ENCODE results near the gene LRRN1.
"Not testable (repeated sequence)": the region's sequence is repeated elsewhere in the genome, so short reads cannot be mapped to it uniquely, and the experiment has no call there.

Gene LRRN1

DNA sequence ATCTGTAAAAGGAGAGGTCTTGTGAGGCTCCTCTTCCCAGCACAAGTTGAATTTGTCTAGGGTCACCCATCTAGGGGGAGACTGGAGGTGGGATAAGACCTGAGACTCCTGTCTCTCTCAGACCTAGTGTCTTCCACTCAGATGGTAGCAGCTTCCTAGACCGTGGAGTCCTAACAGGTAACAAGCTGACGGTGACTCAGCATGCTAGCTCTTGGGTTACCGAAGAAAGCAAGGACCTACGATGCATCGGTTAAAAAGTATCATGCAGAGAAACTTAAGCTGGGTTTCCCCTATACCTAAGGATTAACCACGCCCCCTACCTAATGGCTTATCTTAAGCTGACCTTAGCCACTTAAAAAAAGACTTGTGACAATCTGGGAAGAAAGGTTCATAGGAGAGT is 7.6 kb downstream of the LRRN1 start:
- Histone ChIP-seq H3K9ac (ENCODE audit: low read length in 2 of 2) (no peak overlapping the region), H3K36me3 (ENCODE audit: control insufficient read depth in 2 of 2, insufficient read depth in 2 of 2, low read length in 2 of 2) (no peaks in the 10 kb centered on the region), H3K9me3 (ENCODE audit: control insufficient read depth in 2 of 2, low read length in 2 of 2) (no peaks in the 10 kb centered on the region), H3K27ac (ENCODE audit: low read length) (no peak overlapping the region), H3K4me1 (ENCODE audit: control insufficient read depth, insufficient read depth, low read length) (no peaks in the 10 kb centered on the region), H3K4me3 (ENCODE audit: low read length in 2 of 2) (no peak overlapping the region), H3K27me3 (ENCODE audit: control insufficient read depth in 1 of 2, insufficient read depth in 2 of 2, low read length in 2 of 2) (peaks cover 3 to 6% of the 10 kb centered on the region in 2 donors)

DNA sequence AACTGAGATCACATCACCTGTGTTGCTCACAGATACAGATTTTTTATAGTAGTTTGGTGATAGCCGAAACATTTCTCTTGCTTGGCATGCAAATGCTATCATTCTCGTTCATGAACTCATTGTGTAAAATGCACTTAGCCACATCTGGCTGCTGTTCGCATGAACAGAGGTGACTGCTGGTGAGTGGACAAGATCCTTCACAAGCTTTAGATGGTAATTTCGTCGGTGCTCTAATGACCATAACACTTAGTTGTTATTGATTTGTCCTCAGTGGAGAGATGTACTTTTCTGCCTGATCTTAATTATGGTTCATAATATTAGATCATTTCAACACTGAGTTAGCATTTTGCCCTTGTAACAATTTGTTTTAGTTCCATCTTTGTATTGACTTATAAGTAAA is 13.8 kb downstream of the LRRN1 start:
- Histone ChIP-seq H3K4me3 (ENCODE audit: low read length in 2 of 2) (no peak overlapping the region), H3K9me3 (ENCODE audit: control insufficient read depth in 2 of 2, low read length in 2 of 2) (no peaks in the 10 kb centered on the region), H3K9ac (ENCODE audit: low read length in 2 of 2) (no peak overlapping the region), H3K36me3 (ENCODE audit: control insufficient read depth in 2 of 2, insufficient read depth in 2 of 2, low read length in 2 of 2) (no peaks in the 10 kb centered on the region), H3K27me3 (ENCODE audit: control insufficient read depth in 1 of 2, insufficient read depth in 2 of 2, low read length in 2 of 2) (no peaks in the 10 kb centered on the region), H3K27ac (ENCODE audit: low read length) (no peak overlapping the region), H3K4me1 (ENCODE audit: control insufficient read depth, insufficient read depth, low read length) (no peaks in the 10 kb centered on the region)

DNA sequence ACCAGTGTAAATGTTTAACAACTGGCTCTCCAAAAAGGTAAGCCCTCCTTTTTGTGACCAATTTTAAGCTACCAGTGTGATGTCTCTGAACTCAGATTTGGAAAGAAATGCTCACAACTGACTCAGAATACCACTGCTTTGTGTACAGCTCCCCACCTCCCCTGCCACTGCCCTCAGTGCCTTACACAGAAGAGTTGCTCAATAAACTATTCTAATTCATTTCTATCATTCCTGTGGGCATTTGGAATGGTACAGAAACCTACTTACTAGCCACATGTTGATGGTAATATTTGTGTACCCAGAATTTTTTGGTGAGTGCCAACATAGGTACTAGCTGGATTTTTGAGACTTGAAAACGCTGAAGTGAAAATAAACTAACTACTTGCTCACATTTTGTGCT is 16.0 kb downstream of the LRRN1 start:
- Histone ChIP-seq H3K27ac (ENCODE audit: low read length) (no peak overlapping the region), H3K9me3 (ENCODE audit: control insufficient read depth in 2 of 2, low read length in 2 of 2) (no peaks in the 10 kb centered on the region), H3K36me3 (ENCODE audit: control insufficient read depth in 2 of 2, insufficient read depth in 2 of 2, low read length in 2 of 2) (no peaks in the 10 kb centered on the region), H3K9ac (ENCODE audit: low read length in 2 of 2) (no peak overlapping the region), H3K4me1 (ENCODE audit: control insufficient read depth, insufficient read depth, low read length) (no peaks in the 10 kb centered on the region), H3K27me3 (ENCODE audit: control insufficient read depth in 1 of 2, insufficient read depth in 2 of 2, low read length in 2 of 2) (no peaks in the 10 kb centered on the region), H3K4me3 (ENCODE audit: low read length in 2 of 2) (no peak overlapping the region)

DNA sequence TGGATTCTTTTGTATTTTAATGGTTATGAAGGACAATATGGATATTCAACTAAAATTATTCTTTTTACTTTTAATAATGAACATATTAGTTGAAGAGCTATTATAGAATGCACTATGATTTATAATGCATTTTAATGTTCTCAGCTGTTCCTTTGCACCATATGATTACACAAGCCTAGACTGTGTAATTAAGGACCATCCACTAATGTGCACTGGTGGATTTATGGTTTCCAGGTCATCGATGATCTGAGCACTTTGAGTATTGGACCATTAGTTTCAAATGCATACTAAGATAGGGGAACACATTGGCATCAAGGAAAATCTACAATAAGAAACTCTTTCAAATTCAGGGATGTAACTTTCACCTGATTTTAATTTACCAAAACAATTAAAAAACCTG is 16.8 kb downstream of the LRRN1 start:
- Histone ChIP-seq H3K36me3 (ENCODE audit: control insufficient read depth in 2 of 2, insufficient read depth in 2 of 2, low read length in 2 of 2) (no peaks in the 10 kb centered on the region), H3K27me3 (ENCODE audit: control insufficient read depth in 1 of 2, insufficient read depth in 2 of 2, low read length in 2 of 2) (no peaks in the 10 kb centered on the region), H3K4me3 (ENCODE audit: low read length in 2 of 2) (no peak overlapping the region), H3K4me1 (ENCODE audit: control insufficient read depth, insufficient read depth, low read length) (no peaks in the 10 kb centered on the region), H3K9me3 (ENCODE audit: control insufficient read depth in 2 of 2, low read length in 2 of 2) (no peaks in the 10 kb centered on the region), H3K9ac (ENCODE audit: low read length in 2 of 2) (no peak overlapping the region), H3K27ac (ENCODE audit: low read length) (no peak overlapping the region)

DNA sequence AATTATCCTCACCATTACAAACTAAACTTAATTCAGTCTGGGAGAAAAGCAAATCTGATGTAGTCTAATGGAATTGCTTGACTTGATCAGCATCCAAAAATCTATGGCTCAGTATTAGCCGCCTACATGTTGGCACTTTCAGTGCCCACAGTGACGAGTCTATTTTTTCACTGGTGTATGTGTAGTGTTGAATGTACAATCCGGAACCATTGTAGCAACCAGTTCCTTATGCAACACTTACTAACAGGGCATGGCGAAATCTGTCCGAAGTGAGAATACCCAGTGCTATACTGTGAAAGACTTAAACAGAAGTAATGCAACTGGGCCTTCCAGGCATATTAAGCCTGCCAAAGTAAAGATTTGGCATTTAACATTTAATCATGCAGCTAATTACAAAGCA is 18.6 kb downstream of the LRRN1 start:
- Histone ChIP-seq H3K27ac (ENCODE audit: low read length) (no peak overlapping the region), H3K27me3 (ENCODE audit: control insufficient read depth in 1 of 2, insufficient read depth in 2 of 2, low read length in 2 of 2) (no peaks in the 10 kb centered on the region), H3K4me1 (ENCODE audit: control insufficient read depth, insufficient read depth, low read length) (no peaks in the 10 kb centered on the region), H3K9ac (ENCODE audit: low read length in 2 of 2) (no peak overlapping the region), H3K36me3 (ENCODE audit: control insufficient read depth in 2 of 2, insufficient read depth in 2 of 2, low read length in 2 of 2) (no peaks in the 10 kb centered on the region), H3K9me3 (ENCODE audit: control insufficient read depth in 2 of 2, low read length in 2 of 2) (no peaks in the 10 kb centered on the region), H3K4me3 (ENCODE audit: low read length in 2 of 2) (no peak overlapping the region)

DNA sequence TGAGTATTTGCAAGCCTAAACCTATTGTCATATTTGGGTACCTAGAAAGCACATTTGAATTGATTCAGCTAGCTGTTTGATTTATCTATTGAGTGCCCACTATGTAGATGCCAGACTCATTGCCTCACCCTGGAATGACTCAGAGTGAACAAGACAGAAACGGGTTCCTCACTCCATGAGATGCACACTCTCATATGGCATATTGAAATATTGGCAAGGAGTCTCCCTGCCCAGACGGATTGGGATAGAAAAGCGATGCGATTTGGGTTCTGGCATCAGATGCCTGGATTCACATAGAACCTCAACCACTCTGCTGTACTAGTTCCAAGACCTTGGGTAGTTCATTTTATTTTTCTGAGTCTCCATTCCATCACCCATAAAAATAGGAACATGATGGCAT is 22.5 kb downstream of the LRRN1 start:
- no peaks in the 10 kb centered on the region for H3K27me3 ChIP-seq (ENCODE audit: control insufficient read depth in 1 of 2, insufficient read depth in 2 of 2, low read length in 2 of 2)
- no peaks in the 10 kb centered on the region for H3K36me3 ChIP-seq (ENCODE audit: control insufficient read depth in 2 of 2, insufficient read depth in 2 of 2, low read length in 2 of 2)
- no peak overlapping the region for H3K4me3 ChIP-seq (ENCODE audit: low read length in 2 of 2)
- H3K27ac ChIP-seq (ENCODE audit: low read length): no peak overlapping the region
- no peak overlapping the region for H3K9ac ChIP-seq (ENCODE audit: low read length in 2 of 2)
- H3K4me1 ChIP-seq (ENCODE audit: control insufficient read depth, insufficient read depth, low read length): no peaks in the 10 kb centered on the region
- H3K9me3 ChIP-seq (ENCODE audit: control insufficient read depth in 2 of 2, low read length in 2 of 2): no peaks in the 10 kb centered on the region

DNA sequence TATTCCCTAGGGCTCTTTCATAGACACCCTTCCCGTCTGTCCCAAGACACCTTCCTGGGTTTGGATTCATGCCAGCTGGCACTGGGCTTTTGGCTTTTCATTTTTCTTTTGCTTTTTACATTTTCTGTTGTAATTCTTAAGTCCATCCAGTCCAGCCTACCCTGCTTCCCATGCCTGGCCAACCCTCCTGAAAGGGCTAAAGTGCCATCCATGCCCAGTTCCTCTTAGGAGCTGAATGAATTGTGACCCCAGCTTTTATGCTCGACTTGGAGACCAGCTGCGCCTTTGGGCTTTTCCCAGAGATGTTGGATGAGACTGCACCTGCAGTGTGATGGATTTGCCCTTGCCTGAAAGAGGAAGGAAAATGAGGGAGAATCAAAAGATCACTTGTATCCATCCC is 25.8 kb downstream of the LRRN1 start:
- Histone ChIP-seq H3K27me3 (ENCODE audit: control insufficient read depth in 1 of 2, insufficient read depth in 2 of 2, low read length in 2 of 2) (no peaks in the 10 kb centered on the region), H3K36me3 (ENCODE audit: control insufficient read depth in 2 of 2, insufficient read depth in 2 of 2, low read length in 2 of 2) (no peaks in the 10 kb centered on the region), H3K4me1 (ENCODE audit: control insufficient read depth, insufficient read depth, low read length) (no peaks in the 10 kb centered on the region), H3K9ac (ENCODE audit: low read length in 2 of 2) (no peak overlapping the region), H3K9me3 (ENCODE audit: control insufficient read depth in 2 of 2, low read length in 2 of 2) (no peaks in the 10 kb centered on the region), H3K27ac (ENCODE audit: low read length) (no peak overlapping the region), H3K4me3 (ENCODE audit: low read length in 2 of 2) (no peak overlapping the region)

DNA sequence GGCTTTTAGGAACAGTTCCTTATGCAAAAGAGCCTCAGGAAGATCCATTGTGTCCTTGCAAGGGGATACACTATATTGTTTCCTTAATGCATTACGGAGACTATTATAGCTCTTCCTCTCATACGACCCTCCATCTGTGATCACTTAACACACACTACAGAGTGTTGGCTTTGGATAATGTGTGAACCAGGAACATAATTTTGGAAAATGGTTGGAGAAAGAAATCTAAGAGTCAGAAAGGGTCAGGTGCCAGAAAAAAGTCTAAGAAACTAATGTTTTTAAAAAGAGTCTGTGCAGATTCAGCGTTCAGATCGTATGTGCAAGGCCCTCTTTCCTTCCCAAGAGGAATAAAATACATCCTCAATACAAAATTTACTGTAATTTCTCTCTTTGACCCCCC is 27.3 kb downstream of the LRRN1 start:
- no peaks in the 10 kb centered on the region for H3K36me3 ChIP-seq (ENCODE audit: control insufficient read depth in 2 of 2, insufficient read depth in 2 of 2, low read length in 2 of 2)
- no peak overlapping the region for H3K4me3 ChIP-seq (ENCODE audit: low read length in 2 of 2)
- no peak overlapping the region for H3K9ac ChIP-seq (ENCODE audit: low read length in 2 of 2)
- no peaks in the 10 kb centered on the region for H3K27me3 ChIP-seq (ENCODE audit: control insufficient read depth in 1 of 2, insufficient read depth in 2 of 2, low read length in 2 of 2)
- no peaks in the 10 kb centered on the region for H3K4me1 ChIP-seq (ENCODE audit: control insufficient read depth, insufficient read depth, low read length)
- no peak overlapping the region for H3K27ac ChIP-seq (ENCODE audit: low read length)
- H3K9me3 ChIP-seq (ENCODE audit: control insufficient read depth in 2 of 2, low read length in 2 of 2): no peaks in the 10 kb centered on the region

DNA sequence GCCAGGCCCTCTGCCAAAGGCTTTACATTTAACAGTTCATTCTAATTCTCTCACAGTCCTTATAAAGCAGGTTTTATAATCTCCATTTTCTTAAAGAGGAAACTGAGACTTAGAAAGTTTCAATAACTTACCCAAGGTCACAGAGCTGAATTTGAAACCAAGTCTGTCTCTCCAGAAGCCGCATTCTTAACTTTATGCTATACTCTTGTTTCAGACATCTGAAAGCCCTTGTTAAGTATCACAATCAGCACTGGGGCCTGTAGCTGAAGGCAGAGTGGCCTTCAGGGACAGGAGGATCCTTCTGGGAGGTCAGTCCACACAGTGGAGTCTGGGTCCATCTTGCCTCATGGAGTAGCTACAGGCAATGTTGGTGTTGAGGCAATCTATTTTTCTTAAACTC is 27.9 kb downstream of the LRRN1 start:
- Histone ChIP-seq H3K4me1 (ENCODE audit: control insufficient read depth, insufficient read depth, low read length) (no peaks in the 10 kb centered on the region), H3K27me3 (ENCODE audit: control insufficient read depth in 1 of 2, insufficient read depth in 2 of 2, low read length in 2 of 2) (no peaks in the 10 kb centered on the region), H3K4me3 (ENCODE audit: low read length in 2 of 2) (no peak overlapping the region), H3K9me3 (ENCODE audit: control insufficient read depth in 2 of 2, low read length in 2 of 2) (no peaks in the 10 kb centered on the region), H3K27ac (ENCODE audit: low read length) (no peak overlapping the region), H3K9ac (ENCODE audit: low read length in 2 of 2) (no peak overlapping the region), H3K36me3 (ENCODE audit: control insufficient read depth in 2 of 2, insufficient read depth in 2 of 2, low read length in 2 of 2) (no peaks in the 10 kb centered on the region)

DNA sequence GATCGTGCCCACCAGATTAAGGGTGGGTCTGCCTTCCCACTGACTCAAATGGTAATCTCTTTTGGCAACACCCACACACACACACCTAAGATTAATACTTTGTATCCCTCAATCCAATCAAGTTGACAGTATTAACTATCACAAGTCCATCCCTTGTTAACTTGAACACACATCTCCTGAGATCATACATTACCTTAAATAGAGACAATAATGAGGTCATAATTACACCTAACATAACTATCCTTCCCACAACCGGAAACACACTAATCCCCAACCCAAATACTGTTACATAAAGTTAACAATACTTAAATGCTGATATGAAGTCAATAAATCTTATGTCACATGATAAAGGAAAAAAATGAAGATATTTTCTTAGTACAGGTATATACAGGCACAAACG is 29.2 kb downstream of the LRRN1 start:
- H3K4me1 ChIP-seq (ENCODE audit: control insufficient read depth, insufficient read depth, low read length); H3K9ac ChIP-seq (ENCODE audit: low read length in 2 of 2); H3K27me3 ChIP-seq (ENCODE audit: control insufficient read depth in 1 of 2, insufficient read depth in 2 of 2, low read length in 2 of 2); H3K36me3 ChIP-seq (ENCODE audit: control insufficient read depth in 2 of 2, insufficient read depth in 2 of 2, low read length in 2 of 2); H3K9me3 ChIP-seq (ENCODE audit: control insufficient read depth in 2 of 2, low read length in 2 of 2); H3K4me3 ChIP-seq (ENCODE audit: low read length in 2 of 2); H3K27ac ChIP-seq (ENCODE audit: low read length): not testable (repeated sequence)

DNA sequence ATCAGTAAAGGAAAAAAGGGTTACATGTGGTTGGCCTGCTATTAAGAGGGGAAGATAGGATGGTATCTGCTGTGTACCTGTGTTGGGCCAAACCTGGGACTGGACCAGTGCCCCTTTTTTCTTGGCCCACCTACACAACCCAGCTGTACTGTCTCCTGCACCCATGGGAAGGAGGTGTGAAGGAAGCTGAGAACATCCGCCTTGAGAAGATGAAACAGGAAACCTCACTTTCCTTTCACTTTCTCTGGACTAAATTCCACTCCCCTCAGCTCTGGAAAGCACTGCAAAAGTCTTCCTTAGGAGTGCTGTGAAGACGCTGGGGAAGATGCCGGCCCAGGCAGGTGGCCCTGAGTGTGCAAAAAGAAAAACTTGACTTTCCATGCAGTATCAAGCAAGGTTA is 37.6 kb downstream of the LRRN1 start:
- Histone ChIP-seq H3K4me1 (ENCODE audit: control insufficient read depth, insufficient read depth, low read length) (no peaks in the 10 kb centered on the region), H3K4me3 (ENCODE audit: low read length in 2 of 2) (no peak overlapping the region), H3K27me3 (ENCODE audit: control insufficient read depth in 1 of 2, insufficient read depth in 2 of 2, low read length in 2 of 2) (no peaks in the 10 kb centered on the region), H3K9me3 (ENCODE audit: control insufficient read depth in 2 of 2, low read length in 2 of 2) (no peaks in the 10 kb centered on the region), H3K27ac (ENCODE audit: low read length) (no peak overlapping the region), H3K9ac (ENCODE audit: low read length in 2 of 2) (no peak overlapping the region), H3K36me3 (ENCODE audit: control insufficient read depth in 2 of 2, insufficient read depth in 2 of 2, low read length in 2 of 2) (no peaks in the 10 kb centered on the region)

DNA sequence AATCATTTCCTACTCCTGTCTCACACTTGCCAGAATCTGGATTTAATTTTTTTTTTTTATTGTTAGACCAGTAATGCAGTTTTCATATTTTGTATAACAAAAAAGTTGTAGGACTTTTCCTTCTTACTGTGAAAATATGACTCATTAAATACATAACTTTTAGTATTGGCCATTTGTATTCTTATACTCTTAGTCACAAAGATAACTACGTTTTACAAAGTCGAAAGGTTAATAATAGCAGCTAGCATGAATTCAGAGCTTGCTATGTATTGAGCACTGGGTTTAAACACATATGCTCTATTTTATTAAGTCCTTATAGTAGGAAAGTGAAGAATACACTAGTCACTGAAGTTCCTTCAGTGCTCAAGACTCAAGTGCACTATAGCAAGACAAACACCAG is 43.1 kb downstream of the LRRN1 start:
- no peaks in the 10 kb centered on the region for H3K27me3 ChIP-seq (ENCODE audit: control insufficient read depth in 1 of 2, insufficient read depth in 2 of 2, low read length in 2 of 2)
- H3K9me3 ChIP-seq (ENCODE audit: control insufficient read depth in 2 of 2, low read length in 2 of 2): peaks cover 0 to 3% of the 10 kb centered on the region in 2 donors
- H3K27ac ChIP-seq (ENCODE audit: low read length): no peak overlapping the region
- no peaks in the 10 kb centered on the region for H3K4me1 ChIP-seq (ENCODE audit: control insufficient read depth, insufficient read depth, low read length)
- H3K36me3 ChIP-seq (ENCODE audit: control insufficient read depth in 2 of 2, insufficient read depth in 2 of 2, low read length in 2 of 2): no peaks in the 10 kb centered on the region
- no peak overlapping the region for H3K9ac ChIP-seq (ENCODE audit: low read length in 2 of 2)
- no peak overlapping the region for H3K4me3 ChIP-seq (ENCODE audit: low read length in 2 of 2)
